HG03342 (cell line): ENCODE measurements around the gene ZBTB7C.

ENCODE experiments used
- ATAC-seq: cut with Tn5 transposase; IDR thresholded peaks from one replicate; pipeline ENCODE4 v1.9.1; 2021; ENCODE audit warnings: mild to moderate bottlenecking, moderate library complexity; ENCODE audit not compliant: unreplicated experiment

The ZBTB7C gene

DNA sequence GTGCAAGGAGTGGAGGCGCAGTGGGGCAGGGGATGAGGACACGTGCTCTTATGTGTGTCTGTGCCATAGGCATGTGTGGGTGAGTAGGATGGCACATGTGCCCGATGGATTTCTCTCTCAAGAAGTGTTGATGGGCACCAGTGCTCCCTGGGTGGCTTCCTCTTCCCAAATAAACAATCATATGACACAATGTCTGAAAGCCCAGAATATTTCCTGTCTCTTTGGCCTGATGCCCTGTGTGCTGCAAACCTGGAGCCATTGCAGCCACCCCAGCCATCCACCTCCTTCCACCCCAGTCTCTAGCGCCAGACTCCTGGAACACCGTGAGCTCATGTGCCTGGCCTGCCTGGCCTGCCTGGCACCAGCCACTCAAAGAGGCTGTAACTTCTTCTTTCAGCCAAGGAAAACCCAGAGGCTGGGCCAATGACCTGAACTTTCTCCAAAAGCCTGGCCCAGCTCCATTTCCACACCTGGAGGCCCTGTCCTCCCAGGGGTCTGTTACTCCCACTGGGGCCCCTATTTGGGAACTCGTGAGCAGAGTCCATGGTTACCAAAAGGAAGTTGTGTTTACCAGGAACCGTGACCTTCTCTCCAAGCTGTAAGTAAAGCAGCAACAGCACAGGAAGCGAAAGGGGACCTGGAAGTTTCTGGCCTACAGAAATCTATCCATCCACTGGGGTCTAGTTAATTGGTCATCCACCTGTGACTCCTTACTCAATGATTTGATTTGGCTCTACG lies 9.5 kb upstream of the ZBTB7C start:
- no peak for ATAC-seq

DNA sequence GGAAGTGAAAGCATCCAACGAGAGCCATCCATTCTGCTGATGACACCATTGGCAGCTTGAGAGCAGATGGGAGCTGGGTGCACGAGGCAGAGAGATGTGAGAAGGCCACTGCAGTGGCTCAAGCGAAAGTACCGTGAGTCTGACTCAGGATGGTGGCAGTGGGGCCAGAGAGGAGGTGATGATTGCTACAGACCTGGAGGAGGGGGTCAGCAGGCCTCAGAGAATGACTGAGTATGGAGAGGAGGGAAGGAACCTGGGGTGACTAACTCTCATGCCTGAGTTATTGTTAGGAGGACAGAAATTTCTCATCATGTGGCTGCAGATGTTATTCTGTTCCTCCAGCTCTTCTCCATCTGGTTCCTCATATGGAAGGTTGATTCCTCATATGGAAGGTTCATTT lies 8.8 kb upstream of the ZBTB7C start:
- no peak for ATAC-seq

DNA sequence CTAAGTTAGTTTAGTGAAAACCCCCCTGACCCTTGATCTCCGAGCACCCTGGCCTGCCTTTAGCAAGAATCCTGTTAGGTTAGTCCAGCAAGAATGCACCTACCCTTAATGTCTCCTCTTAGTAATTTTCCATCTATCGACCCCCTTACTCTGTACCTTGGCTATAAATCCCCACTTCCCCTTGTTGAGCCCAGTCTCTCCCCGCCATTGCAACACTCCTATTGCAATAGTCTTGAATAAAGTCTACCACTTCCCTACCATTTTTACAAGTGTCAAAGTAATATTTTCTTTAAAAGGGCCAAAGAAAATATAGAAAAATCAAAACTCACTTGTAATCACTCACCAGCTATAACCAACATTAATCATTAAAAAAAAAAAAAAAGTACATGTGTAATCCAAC lies 4.2 kb upstream of the ZBTB7C start:
- no peak for ATAC-seq

DNA sequence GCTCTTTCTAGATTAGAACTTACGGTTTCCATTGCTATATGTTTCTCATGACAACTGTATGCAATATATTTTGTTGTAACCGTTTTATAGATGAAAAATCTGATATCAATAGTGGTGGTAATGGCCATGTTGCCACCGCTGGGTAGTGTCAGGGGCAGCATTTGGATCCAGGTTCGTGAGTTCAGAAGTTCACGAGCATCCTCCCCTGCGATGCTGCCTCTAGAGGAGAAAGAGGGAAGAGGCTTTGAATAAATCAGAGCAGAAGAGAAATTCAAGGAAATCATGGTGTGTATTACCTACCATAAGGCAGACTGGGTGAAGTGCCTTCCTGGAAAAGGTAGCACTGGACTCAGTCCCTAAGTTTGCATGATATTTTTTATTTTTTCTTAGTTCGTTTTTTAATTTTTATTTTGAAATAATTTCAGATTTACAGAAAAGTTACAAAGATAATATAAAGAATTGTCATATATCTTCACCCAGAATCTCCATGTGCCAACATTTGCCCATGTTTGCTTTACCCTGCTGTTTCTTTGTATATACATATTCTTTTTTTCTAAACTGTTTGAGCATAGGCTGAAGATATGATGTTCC lies 3.3 kb upstream of the ZBTB7C start:
- ATAC-seq: peak; percentile 41

DNA sequence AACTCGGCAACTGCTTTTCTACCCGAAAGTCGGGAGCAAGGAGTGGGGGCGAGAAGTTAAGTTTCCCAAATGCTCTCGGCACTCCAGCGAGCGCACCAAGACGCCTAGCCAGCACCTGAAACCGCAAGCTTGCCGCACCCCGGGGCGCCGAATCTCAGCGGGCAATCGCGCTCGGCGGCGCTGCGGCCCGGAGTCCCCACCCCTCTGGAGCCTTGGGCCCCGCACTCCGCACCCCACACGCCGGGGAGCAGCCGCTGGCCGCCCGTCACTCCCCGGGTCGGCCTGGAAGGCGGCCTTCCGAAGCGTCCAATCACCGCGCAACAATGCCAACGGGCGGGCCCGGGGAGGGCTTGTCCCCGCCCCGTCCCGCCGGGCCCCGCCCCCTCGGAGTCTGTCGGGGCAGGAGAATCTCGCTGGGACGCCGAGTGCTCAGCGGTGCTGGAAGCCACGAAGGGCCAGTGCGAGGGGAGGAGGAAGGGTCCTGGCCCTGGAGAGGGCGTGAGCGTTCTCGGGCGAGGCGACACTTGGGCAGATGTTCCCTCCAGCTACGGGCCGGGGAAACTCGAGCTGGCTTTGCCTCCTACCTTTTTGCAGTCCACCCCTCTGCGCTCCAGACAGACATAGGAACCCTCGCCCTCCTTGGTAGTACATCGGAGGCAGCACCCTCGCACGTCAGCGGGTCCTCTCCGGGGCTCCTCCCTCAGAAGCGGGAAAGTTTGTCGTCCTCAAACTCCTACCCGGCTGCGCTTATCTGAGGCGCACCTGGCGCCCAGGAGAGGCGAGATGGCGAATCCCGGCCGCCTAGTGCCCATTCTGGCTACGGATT lies 1.1 kb upstream of the ZBTB7C start:
- ATAC-seq: peak; percentile 95

DNA sequence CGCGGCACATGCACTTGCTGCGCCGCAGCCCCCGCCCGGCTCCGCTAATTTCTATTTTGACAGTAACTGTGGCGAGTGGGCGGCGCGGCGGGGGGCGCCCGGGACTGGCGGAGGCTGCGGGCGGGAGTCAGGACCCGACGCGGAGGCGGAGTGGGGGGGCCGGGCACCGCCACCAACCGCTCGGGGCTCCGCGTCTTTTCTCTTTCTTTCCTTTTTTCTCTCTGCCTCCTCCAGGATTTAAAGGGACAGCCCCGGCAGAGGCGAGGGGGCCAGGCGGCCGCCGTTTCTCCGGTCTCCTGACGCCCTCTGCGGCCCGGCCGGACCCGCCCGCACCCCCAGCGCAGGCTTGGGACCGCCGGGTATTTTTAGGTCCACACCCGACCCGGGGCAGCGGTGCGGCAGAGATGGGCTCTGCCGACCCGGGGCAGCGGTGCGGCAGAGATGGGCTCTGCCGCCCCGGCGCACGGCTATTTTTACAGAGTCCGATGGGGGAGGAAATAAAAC lies 460 bp upstream of the ZBTB7C start:
- no peak for ATAC-seq

DNA sequence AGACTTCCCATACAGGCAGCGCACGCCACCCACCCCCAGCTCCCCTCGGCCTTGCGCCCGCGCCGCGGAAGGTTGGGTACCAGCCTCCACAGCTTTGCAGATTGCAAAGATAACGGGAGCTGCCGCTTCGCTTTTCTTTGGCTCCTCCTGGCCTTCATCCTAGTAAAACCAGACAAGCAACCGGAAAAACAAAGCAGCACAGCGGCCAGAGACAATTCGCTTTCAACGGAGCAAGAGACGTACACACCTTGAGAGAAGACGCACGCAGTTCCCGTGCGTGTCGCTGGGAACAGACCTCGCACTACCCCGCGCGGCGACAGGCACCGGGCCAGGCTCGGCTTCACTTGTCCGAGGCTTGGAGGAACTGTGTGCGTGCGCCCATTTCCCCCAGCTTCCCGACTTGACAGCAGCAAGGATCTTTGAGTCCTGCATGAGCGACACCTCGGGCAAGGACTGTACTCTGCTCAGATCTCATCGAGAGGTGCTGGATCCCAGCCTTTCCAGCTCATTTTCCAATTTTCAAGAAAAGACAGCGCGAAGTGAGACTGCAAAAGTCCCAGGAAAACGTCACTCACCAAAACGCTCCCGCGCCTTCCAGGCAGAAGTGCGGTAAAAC lies 964 bp downstream of the ZBTB7C start:
- ATAC-seq: no peak

DNA sequence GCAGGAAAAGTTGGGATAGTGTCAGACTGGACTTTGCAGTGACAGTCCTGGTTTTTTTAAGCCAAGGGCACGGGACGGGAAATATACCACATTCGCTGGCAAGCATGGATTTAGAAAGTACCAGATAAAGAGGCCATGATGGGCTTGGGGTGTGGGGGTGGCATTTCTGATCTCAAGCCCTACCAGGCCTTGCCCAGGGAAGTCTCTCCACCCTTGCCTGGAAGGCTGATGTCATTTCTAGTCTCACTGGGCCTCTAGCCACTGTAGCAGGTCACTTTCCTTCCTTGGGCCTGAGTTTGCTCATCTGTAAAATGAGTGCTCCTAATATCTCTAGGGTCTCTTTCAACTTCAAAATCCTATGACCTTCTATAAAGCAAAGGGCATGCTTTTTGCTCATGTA lies 1.8 kb downstream of the ZBTB7C start:
- ATAC-seq: no peak

DNA sequence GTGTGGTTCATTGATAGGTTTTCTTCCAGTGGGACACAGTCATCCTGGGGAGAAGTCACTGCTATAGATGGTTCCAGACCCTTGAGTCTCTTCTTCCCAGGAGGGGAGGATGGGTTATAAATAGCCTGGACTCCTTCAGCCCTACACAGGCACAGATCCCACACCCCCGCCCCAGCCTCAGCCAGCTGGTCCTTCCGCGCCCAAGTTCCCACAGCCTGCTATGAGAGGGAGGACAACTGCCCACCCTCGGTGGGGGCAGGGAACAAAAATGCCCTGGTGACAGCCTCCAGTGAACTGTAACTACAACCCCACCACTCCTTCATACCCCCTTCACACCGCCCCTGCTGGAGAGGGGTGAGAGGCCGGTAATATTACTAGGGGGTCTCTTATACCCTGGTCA lies 3.2 kb downstream of the ZBTB7C start:
- ATAC-seq: no peak

DNA sequence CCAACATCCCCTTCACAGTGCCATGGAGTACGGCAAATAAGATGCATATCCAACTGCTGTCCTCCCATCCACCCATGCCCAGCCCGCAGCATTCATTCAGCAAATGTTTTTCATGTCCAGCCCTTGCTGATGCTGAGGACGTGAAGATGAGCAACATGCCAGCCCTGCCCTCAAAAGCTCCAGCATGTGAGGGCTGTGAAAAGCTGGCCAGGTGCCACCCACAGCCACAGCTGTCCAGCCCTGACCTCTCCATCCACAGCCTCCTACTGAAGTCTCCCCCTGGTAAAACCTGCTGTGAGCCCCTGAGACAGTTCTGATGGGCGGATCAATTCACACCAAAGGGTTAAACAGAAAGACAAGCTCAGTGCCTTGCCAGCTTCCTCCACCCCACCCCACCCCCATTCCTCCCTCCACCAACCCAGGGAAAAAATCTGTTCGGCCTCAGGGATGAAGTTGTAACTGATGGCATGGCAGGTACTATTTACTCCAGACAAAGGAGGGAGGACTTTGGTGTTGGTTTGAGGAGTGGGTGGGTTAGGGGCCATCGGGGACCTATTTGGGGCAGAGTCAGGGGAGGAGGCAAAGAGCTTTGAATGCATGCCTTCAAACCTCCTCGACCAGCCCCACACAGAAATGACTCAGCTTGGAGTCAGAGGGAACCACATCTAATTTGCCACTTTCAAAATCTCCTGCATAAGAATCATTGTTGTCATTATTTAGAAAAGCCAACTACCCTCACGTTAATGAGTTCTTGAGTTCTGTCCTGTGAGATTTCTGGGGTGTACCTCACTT lies 4.3 kb downstream of the ZBTB7C start:
- ATAC-seq: no peak

DNA sequence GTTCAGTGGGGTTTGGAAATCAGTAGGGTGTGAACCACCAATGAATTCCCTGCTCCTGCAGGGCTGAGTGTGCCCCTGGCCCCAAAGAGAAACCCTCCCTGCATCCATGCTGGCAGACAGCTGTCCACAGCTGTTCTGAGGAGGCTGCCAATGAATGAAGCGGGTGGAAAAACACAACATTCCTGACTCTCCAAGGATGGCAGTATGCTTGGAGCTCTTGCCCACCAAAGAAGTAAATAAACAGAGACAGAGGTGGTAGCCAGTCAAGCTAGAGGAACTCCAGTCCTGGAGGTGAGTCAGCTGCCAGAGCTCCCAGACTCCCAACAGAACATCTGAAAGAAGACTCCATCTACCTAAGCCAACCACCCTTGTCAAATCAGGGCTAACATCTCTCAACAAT lies 6.2 kb downstream of the ZBTB7C start:
- no peak for ATAC-seq

DNA sequence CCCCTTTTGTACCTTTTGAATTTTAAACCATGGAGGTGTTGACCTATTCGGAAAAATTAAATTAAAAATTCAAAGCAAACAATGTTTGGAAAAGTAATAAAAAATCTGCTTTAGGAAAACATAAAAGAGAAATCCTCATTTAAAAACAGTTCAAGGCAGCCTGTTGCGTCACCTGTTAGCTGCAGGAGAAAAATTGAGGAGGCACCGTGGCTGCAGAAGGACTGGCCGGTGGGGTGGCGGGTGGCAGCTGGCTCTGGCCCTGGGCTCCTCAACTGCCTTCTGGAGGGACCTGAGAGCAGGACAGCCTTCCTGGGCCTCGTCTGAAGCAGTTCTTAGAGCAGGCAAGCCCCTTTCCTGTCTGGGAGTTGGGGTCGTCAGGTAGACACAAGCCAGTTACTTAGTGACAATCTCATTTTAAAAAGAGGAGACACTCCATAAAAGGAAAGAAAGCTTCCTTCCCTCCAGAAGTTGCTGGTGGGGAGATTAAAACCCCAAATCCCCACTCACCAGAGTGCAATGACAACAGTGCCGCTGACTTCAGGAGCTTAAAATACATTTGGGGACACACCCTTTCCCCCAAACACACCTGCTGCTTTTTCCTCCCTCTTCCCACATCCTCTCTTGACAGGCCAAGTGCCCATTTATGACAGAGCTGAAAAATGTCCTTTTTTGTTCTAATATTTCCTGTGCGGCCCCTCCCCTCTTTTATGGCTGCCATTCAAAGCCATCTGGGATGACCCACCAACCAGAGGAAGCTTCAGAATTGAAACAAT lies 9.7 kb downstream of the ZBTB7C start:
- no peak for ATAC-seq

DNA sequence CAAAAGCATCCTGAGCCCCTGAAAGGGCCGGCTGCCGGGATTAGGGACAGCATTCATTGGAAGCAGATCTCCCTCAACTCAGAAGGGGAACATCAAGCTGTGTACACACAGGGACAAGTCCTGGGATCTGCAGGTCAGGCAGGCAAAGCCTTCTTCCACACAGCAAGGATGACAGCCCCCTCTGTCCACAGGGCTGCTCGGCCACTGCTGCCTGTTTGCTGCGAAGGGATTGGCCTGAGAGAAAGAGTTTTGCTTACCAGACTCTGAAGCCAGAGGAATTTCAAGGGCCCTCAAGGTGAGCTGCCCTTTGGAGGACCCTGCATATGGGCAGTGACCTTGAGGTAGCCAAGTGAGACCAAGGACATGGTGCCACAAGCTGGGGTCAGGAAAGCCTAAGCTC lies 11.1 kb downstream of the ZBTB7C start:
- no peak for ATAC-seq

DNA sequence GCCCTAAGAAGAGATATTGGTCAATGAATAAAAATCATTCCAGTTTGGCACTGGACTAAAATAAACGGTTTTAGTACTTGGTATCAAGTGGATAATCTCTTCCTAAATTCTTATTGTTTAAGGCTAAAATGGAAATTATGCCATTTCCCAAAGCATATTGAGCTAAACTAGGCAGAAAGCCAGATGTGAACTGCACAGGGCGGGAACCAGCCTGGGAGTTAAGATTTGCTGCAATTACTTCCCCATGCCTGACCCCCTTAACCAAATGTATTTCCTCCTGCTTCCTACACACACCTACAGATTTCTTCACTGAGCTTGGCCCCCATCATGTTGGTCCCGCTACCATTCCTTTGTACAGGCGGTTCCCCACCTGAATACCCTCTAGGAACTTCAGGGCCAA lies 12.2 kb downstream of the ZBTB7C start:
- ATAC-seq: no peak

DNA sequence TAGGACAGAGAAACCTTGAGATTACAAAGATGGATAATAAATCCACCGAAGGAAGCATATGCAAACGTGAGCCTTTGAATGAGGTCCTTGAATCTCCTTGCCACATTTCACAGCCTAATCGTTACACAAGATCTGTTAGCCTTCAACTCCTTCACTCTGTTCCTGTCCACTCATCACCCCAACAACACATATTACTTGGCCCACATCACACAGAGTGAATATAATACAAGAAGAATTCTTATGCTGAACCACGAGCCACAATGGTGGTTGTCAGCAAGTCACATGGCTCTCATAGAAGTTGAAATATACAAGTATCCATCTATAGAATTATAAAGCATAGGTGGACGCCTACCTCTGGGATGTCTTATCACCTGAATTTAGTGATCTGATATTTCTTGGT lies 12.6 kb downstream of the ZBTB7C start:
- no peak for ATAC-seq

DNA sequence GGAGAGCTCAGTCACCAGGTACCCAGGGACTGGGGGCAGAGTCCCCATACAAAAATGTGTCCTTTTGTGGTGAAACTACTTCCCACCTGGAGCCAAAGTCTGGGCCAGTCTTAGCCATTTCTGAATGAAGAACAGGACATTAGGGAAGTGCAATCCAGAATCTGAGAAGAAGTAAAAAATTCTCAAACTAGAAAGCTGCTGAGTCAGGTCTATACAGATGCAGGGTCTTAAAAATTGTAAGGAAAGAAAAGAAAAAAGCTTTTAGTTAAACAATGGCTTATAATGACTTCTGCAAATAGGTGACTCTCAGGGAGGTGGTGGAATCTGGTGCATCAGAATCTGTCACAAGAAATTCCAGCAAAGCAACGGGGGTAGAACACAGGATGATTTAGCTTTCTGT lies 13.5 kb downstream of the ZBTB7C start:
- no peak for ATAC-seq

DNA sequence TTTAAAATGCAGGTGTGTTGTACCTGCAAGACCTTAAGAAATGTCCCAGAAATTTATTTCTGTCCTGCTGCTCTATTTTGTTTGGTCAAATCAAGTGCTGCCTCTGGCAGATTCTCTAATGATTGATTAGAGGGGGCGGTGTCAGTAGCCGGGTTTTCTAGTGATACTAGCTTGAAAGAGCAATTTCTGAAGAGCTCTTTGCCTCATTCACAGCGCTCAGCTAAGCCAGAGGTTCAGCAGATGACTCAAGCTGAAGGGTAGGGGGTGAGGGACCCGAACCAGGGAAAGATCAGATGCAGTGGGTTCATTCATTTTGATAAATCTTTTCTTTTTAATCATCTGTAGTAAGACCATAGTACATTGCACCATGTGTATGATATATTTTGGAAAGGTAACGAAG lies 15.0 kb downstream of the ZBTB7C start:
- ATAC-seq: no peak

DNA sequence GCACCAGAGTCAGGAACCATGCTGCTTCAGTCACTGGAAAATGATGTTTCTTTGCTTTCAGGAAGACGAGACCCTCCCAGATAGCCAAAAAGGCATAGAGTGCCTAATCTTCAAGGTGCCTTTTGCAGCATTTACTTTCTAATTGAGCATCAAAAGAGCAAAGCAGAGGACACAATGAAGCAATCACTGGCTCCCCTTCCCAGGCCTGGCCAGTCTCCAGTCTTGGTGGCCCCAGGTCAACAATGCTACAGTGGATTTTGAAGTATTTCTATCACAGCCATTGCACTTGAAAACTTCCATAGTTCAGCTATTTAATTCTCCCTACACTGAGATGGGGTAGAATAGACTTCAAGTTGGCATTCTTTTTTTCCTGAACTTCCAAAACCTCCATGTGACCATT lies 15.4 kb downstream of the ZBTB7C start:
- no peak for ATAC-seq

DNA sequence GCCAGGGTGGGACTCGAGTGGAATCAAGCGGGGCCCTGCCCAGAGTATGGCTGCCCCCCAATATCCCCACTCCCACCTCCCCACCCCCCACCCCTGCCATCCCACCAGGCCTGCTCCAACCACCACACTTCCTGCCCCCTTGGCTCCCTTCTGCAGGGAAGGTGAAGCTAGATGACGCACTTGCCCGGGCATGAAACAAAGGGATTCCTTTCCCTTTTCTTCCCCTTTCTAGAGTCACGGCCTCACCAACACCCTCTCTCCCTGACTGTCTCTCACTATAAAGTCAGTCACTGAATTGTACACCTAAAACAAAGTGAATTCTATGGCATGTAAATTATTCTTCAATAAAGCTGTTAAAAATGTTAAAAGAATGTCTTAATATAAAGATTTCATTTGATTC lies 16.0 kb downstream of the ZBTB7C start:
- no peak for ATAC-seq

DNA sequence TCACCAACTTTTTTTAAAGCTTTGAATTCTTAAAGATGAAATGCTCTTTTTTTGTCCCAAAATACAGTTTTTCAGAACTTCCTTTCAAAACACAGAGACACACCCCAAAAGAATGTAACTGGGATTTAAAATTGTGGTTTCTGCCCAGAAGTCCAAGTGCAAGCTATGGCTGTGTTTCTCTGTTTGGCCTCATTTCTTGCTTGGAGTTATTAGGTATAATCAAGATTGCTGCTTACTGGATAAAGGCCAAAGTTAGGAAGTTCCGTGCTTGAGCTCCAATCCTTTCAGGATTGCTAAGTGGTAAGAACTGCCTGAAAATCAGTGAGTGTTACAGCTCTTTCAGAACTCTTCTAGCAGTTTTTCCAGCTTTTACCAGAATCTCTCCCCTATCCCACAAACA lies 16.9 kb downstream of the ZBTB7C start:
- no peak for ATAC-seq
